HG02763 (cell line): Measurements from ENCODE around the gene CSKMT.
"Not testable (repeated sequence)": the region's sequence is repeated elsewhere in the genome, so short reads cannot be mapped to it uniquely, and the experiment has no call there.

Experiments used
- ATAC-seq: cut with Tn5 transposase; IDR thresholded peaks from one replicate; pipeline ENCODE4 v1.9.1; 2021; ENCODE audit warnings: mild to moderate bottlenecking, moderate library complexity; ENCODE audit not compliant: unreplicated experiment

The CSKMT gene

GRCh38 chr11:62654297-62654696 is 10.8 kb upstream of the CSKMT start:
- ATAC-seq = no peak

GRCh38 chr11:62656796-62657429 is 8.2 kb upstream of the CSKMT start:
- ATAC-seq = no peak

GRCh38 chr11:62664405-62665074 is 572 bp upstream of the CSKMT start:
- peak; percentile 19 for ATAC-seq

GRCh38 chr11:62665599-62666258 is 617 bp downstream of the CSKMT start:
- peak; percentile 18 for ATAC-seq

- no peak for ATAC-seq
These were observed 1.3 kb downstream of the CSKMT start for GRCh38 chr11:62666259-62666926.

GRCh38 chr11:62667460-62667859 is 2.3 kb downstream of the CSKMT start:
- ATAC-seq = no peak

- ATAC-seq = no peak
These were observed 4.5 kb downstream of the CSKMT start for GRCh38 chr11:62669420-62670161.

GRCh38 chr11:62671236-62671607 is 6.1 kb downstream of the CSKMT start:
- ATAC-seq = no peak

- peak; percentile 52 for ATAC-seq
These were observed 6.7 kb downstream of the CSKMT start, which contains the start of the genes LBHD1 and UQCC3 for GRCh38 chr11:62671608-62672389. Gene LBHD1 (minus strand): TSS chr11:62672267. CDS start chr11:62670031, 2,236 bp downstream. Gene UQCC3 (plus strand): TSS chr11:62671673. CDS start chr11:62671746, 73 bp downstream.

GRCh38 chr11:62673196-62673525 is 8.0 kb downstream of the CSKMT start:
- ATAC-seq = no peak

- not testable (repeated sequence) for ATAC-seq
These were observed 10.3 kb downstream of the CSKMT start for GRCh38 chr11:62675415-62675814.

GRCh38 chr11:62676698-62677097 is 11.6 kb downstream of the CSKMT start:
- ATAC-seq = no peak

- ATAC-seq = no peak
These were observed 12.0 kb downstream of the CSKMT start for GRCh38 chr11:62677156-62677555.

GRCh38 chr11:62677714-62678113 is 12.6 kb downstream of the CSKMT start:
- ATAC-seq = no peak

- no peak for ATAC-seq
These were observed 13.3 kb downstream of the CSKMT start for GRCh38 chr11:62678433-62678769.

- no peak for ATAC-seq
These were observed 13.9 kb downstream of the CSKMT start, which contains the start of gene UBXN1 for GRCh38 chr11:62678770-62679696. Gene UBXN1 (minus strand): TSS chr11:62679073. CDS start chr11:62678923, 150 bp downstream.

- peak; percentile 42 for ATAC-seq
These were observed 15.7 kb downstream of the CSKMT start for GRCh38 chr11:62680825-62681240.

- no peak for ATAC-seq
These were observed 17.4 kb downstream of the CSKMT start for GRCh38 chr11:62682518-62682917.
